ENCODE data around the gene HAUS8.

The HAUS8 gene

DNA sequence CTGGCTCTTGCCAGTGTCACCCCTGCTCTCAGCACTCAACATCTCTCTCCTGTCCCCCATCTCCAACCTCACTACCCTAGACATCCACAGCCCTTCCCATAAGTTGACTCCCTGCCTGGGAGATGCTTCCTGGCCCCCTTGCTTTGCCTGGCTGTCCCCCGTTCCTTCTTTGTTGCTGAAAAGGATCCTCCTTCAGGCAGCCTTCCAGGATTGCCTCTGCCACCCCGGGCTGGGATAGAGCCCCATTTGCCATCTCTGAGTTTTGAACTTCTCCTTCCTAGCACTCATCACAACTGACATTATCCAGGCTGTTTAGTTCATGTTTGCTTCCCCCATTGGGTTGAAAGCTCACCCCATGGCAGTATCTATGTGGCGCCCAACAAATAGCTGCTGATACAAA, 68.7 kb downstream of the HAUS8 start:
- H3K4me3 ChIP-seq (ENCODE audit: low read depth, low read length), result no peak overlapping the region
- TF ChIP-seq, protein P1, sequence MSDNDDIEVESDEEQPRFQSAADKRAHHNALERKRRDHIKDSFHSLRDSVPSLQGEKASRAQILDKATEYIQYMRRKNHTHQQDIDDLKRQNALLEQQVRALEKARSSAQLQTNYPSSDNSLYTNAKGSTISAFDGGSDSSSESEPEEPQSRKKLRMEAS (IDR thresholded peaks at IDR 0.05; ENCODE audit: low read depth, low read length), result no peak
- no peak for TF ChIP-seq POLR2A (IDR thresholded peaks at IDR 0.05; ENCODE audit: extremely low read depth, insufficient read length)
- no peak for TF ChIP-seq MYC (IDR thresholded peaks at IDR 0.05; ENCODE audit: low read depth, low read length)
- TF ChIP-seq, protein P2, sequence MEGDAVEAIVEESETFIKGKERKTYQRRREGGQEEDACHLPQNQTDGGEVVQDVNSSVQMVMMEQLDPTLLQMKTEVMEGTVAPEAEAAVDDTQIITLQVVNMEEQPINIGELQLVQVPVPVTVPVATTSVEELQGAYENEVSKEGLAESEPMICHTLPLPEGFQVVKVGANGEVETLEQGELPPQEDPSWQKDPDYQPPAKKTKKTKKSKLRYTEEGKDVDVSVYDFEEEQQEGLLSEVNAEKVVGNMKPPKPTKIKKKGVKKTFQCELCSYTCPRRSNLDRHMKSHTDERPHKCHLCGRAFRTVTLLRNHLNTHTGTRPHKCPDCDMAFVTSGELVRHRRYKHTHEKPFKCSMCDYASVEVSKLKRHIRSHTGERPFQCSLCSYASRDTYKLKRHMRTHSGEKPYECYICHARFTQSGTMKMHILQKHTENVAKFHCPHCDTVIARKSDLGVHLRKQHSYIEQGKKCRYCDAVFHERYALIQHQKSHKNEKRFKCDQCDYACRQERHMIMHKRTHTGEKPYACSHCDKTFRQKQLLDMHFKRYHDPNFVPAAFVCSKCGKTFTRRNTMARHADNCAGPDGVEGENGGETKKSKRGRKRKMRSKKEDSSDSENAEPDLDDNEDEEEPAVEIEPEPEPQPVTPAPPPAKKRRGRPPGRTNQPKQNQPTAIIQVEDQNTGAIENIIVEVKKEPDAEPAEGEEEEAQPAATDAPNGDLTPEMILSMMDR (IDR thresholded peaks at IDR 0.05; ENCODE audit: low read depth, low read length), result no peak
- DNase-seq (ENCODE audit: low read depth), result no peak

DNA sequence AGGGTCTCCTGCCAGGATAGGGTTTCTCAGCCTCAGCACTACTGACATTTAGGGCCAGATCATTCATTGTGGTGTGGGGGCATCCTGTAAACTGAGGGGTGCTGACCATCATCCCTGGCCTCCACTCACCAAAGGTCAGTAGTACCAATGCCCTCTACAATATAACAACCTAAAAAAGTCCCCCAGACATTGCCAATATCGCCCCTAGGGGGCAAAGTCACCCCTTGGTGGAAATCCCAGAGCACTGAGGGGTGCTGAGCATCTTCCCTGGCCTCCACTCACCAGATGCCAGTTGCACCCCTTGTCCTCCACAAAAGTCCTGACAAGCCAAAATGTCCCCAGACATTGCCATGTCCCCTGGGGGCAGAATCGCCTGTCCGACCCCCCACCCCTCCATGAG, 70.3 kb downstream of the HAUS8 start:
- TF ChIP-seq, protein P2 (IDR thresholded peaks at IDR 0.05; ENCODE audit: low read depth, low read length), result peak; percentile 26
- no peak for TF ChIP-seq MYC (IDR thresholded peaks at IDR 0.05; ENCODE audit: low read depth, low read length)
- peak; percentile 40 for DNase-seq (ENCODE audit: low read depth)

DNA sequence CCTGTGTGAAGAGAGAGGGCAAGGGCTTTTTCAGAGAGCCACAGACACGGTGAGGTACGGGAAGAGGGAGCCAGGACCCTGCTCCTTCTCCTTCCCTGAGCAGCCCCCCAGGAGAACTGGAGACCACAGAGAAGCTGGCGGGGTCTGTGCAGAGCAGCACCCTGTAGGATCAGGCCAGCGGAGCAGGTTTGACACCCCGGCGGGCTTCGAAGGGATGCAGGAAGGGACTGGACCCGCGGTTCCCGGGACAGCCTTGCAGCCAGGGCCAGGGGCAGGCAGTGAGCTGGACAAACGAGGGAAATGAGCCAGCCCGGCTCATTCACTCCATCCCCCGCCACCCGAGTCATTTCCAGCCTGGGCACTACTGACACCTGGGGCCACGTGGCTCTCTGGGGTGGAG, 70.9 kb downstream of the HAUS8 start:
- H3K4me3 ChIP-seq (ENCODE audit: low read depth, low read length), result no peak overlapping the region
- TF ChIP-seq MYC (IDR thresholded peaks at IDR 0.05; ENCODE audit: low read depth, low read length) (no peak), POLR2A (IDR thresholded peaks at IDR 0.05; ENCODE audit: extremely low read depth, insufficient read length) (no peak)
- TF ChIP-seq, protein P2 (IDR thresholded peaks at IDR 0.05; ENCODE audit: low read depth, low read length), result no peak
- TF ChIP-seq, protein P1 (IDR thresholded peaks at IDR 0.05; ENCODE audit: low read depth, low read length), result no peak
- no peak for DNase-seq (ENCODE audit: low read depth)

More for the DNA sequence above, 70.3 kb downstream of the HAUS8 start:
- no peak overlapping the region for H3K4me3 ChIP-seq (ENCODE audit: low read depth, low read length)

DNA sequence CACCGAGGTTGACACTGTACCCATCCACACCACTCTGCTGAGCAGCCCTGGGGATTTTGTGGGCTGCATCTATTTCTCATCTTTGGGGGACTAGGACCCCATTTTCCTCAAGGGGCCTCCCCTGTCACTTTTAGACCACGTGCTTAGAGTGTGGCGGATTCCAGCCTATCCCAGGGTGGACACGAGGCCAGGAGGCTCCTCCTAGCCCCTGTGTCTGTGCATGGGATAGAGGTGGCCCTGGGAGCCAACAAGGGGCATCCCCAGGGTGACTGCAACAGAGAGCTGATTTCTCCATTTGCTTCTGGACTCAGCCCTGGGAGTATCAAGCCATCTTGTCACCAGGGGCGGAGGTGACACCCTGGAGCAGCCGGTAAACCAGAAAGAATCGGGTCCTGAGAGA, 72.8 kb downstream of the HAUS8 start:
- H3K4me3 ChIP-seq (ENCODE audit: low read depth, low read length), result no peak overlapping the region
- DNase-seq (ENCODE audit: low read depth), result no peak
- TF ChIP-seq, protein P2 (IDR thresholded peaks at IDR 0.05; ENCODE audit: low read depth, low read length), result no peak
- TF ChIP-seq MYC (IDR thresholded peaks at IDR 0.05; ENCODE audit: low read depth, low read length) (no peak), POLR2A (IDR thresholded peaks at IDR 0.05; ENCODE audit: extremely low read depth, insufficient read length) (no peak)
- TF ChIP-seq, protein P1 (IDR thresholded peaks at IDR 0.05; ENCODE audit: low read depth, low read length), result no peak

DNA sequence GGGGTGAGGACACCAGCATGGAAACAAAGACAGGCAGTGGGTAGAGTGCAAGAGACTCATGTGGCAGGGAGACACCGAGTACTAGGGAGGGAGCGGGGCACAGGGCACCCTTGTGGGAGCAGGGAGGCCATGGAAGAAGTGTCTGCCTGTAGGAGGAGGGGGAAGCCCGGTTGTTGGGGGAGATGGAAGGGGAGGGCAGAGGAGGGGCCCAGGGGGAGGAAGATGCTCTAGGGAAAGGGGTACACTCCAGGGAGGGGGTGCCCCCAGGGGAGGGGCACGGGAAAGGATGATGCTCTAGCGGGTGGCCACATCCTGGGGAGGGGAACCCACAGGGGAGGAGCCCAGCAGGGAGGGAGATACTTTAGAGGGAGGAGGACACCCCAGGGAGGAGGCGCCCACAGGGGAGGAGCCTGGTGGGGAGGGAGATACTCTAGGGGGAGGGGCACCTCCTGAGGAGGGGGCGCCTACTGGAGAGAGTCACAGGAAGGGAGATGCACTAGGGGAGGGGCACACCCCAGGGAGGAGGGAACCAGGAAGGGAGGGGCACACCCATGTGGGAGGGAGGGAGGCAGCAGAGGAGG, 73.6 kb downstream of the HAUS8 start:
- DNase-seq (ENCODE audit: low read depth), result peak; percentile 87
- no peak overlapping the region for H3K4me3 ChIP-seq (ENCODE audit: low read depth, low read length)

More for the DNA sequence above, 73.6 kb downstream of the HAUS8 start:
- TF ChIP-seq, protein P1 (IDR thresholded peaks at IDR 0.05; ENCODE audit: low read depth, low read length), result no peak
- no peak for TF ChIP-seq MYC (IDR thresholded peaks at IDR 0.05; ENCODE audit: low read depth, low read length)
- TF ChIP-seq, protein P2 (IDR thresholded peaks at IDR 0.05; ENCODE audit: low read depth, low read length), result no peak
- no peak for TF ChIP-seq POLR2A (IDR thresholded peaks at IDR 0.05; ENCODE audit: extremely low read depth, insufficient read length)

All from NB4 (cell line).